ENCODE data around the gene FARS2. TPM values are rescaled to one million over a fixed set of nuclear protein-coding genes. Genes with fewer than 3 reads are reported as not detected.

FARS2 gene
- polyA plus RNA-seq, 3 donors: 12.2 to 21.6 (median 17.7) TPM

DNA sequence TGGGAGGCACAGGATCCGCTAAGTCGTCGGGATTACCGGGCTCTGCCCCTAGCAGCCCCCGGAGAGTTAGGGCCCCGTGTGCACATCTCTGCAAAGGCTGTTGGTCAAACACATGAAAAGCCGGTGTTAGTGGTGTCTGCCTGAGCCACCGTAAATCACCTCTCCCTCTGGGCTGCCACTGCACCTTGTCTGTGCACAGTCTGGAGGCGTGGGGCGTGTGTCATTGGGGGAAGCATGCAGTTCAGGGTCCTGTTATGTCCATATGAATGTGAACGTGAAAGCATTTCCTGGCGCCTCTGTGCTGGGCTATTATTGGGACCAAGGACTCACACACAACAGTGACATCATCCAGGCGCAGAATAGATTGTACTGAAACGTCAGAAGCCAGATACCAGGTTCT is 439.9 kb downstream of the FARS2 start:
- no peak overlapping the region for H3K4me3 Mint-ChIP-seq
- no peak overlapping the region for H3K9ac ChIP-seq (ENCODE audit: insufficient read depth, low read length, poor library complexity, severe bottlenecking)
- intact Hi-C loops (cut with micrococcal nuclease): loop anchor here in 1 of 2 donors (5.0 kb wide), 1 partner anchor 44 kb away; no protein-coding TSS in a partner anchor
- H3K27me3 ChIP-seq (ENCODE audit: control insufficient read depth in 2 of 2, insufficient read depth in 2 of 2, low read length in 2 of 2): no peaks in the 10 kb centered on the region
- H3K4me1 Mint-ChIP-seq: peaks cover 44% of the 10 kb centered on the region
- H3K4me1 ChIP-seq (ENCODE audit: control insufficient read depth in 1 of 2, insufficient read depth in 2 of 2, low read length in 2 of 2): peaks cover 30 to 48% of the 10 kb centered on the region in 2 donors
- no peak for TF ChIP-seq CTCF (IDR thresholded peaks at IDR 0.05)
- H3K27me3 Mint-ChIP-seq (ENCODE audit: low read depth in 3 of 3): peaks cover 0 to 2% (median 0%) of the 10 kb centered on the region in 3 donors
- peaks cover 0 to 7% (median 4%) of the 10 kb centered on the region in 7 donors for H3K9me3 Mint-ChIP-seq
- peaks cover 9 to 15% of the 10 kb centered on the region in 2 donors for H3K36me3 Mint-ChIP-seq
- no peaks in the 10 kb centered on the region for H4K20me1 ChIP-seq (ENCODE audit: insufficient read depth, low read length)
- whole genome bisulfite sequencing (ENCODE audit: insufficient coverage): 95% methylated on average over 13 of the region's 14 CpGs
- no peak overlapping the region for H2AFZ ChIP-seq (ENCODE audit: insufficient read depth, low read depth, low read length, poor library complexity, severe bottlenecking)
- peaks cover 0 to 4% of the 10 kb centered on the region in 2 donors for H3K9me3 ChIP-seq (replicated peaks in 1 of 2; ENCODE audit: control insufficient read depth in 1 of 2, insufficient read depth in 1 of 2, low read length in 2 of 2)
- no peak overlapping the region for H3K4me2 ChIP-seq (replicated peaks; ENCODE audit: extremely low read depth, low read length, poor library complexity, severe bottlenecking)
- H3K27ac ChIP-seq (ENCODE audit: low read depth in 1 of 2, low read length in 2 of 2): no peak overlapping the region
- H3K4me3 ChIP-seq (replicated peaks in 1 of 3; ENCODE audit: low read depth in 2 of 3, low read length in 3 of 3): no peak overlapping the region
- no peak overlapping the region for H3K27ac Mint-ChIP-seq
- DNase-seq: no peak
- H3K79me2 ChIP-seq (ENCODE audit: insufficient read depth, low read length): no peaks in the 10 kb centered on the region
- H3K36me3 ChIP-seq (replicated peaks in 1 of 2; ENCODE audit: control insufficient read depth in 1 of 2, insufficient read depth in 2 of 2, low read length in 2 of 2): no peaks in the 10 kb centered on the region

- 80% methylated on average over 1 of the region's 3 CpGs for WGBS (ENCODE audit: insufficient coverage)
- H3K27ac ChIP-seq (ENCODE audit: low read depth in 1 of 2, low read length in 2 of 2): no peak overlapping the region
- no peaks in the 10 kb centered on the region for H3K27me3 Mint-ChIP-seq (ENCODE audit: low read depth in 3 of 3)
- intact Hi-C loops (cut with micrococcal nuclease): loop anchor here in 1 of 2 donors (5.0 kb wide), 1 partner anchor 47 kb away; no protein-coding TSS in a partner anchor
- H3K27ac Mint-ChIP-seq: no peak overlapping the region
- no peak overlapping the region for H3K4me3 ChIP-seq (replicated peaks in 1 of 3; ENCODE audit: low read depth in 2 of 3, low read length in 3 of 3)
- no peaks in the 10 kb centered on the region for H3K9me3 ChIP-seq (replicated peaks in 1 of 2; ENCODE audit: control insufficient read depth in 1 of 2, insufficient read depth in 1 of 2, low read length in 2 of 2)
- no peak overlapping the region for H3K4me3 Mint-ChIP-seq
- H3K4me1 ChIP-seq (ENCODE audit: control insufficient read depth in 1 of 2, insufficient read depth in 2 of 2, low read length in 2 of 2): peaks cover 4 to 16% of the 10 kb centered on the region in 2 donors
- H3K9me3 Mint-ChIP-seq: peaks cover 0 to 4% (median 0%) of the 10 kb centered on the region in 7 donors
- no peaks in the 10 kb centered on the region for H4K20me1 ChIP-seq (ENCODE audit: insufficient read depth, low read length)
- H3K4me2 ChIP-seq (replicated peaks; ENCODE audit: extremely low read depth, low read length, poor library complexity, severe bottlenecking): no peak overlapping the region
- no peak overlapping the region for H2AFZ ChIP-seq (ENCODE audit: insufficient read depth, low read depth, low read length, poor library complexity, severe bottlenecking)
- peaks cover 19% of the 10 kb centered on the region for H3K4me1 Mint-ChIP-seq
- no peaks in the 10 kb centered on the region for H3K36me3 ChIP-seq (replicated peaks in 1 of 2; ENCODE audit: control insufficient read depth in 1 of 2, insufficient read depth in 2 of 2, low read length in 2 of 2)
- no peaks in the 10 kb centered on the region for H3K27me3 ChIP-seq (ENCODE audit: control insufficient read depth in 2 of 2, insufficient read depth in 2 of 2, low read length in 2 of 2)
- no peaks in the 10 kb centered on the region for H3K79me2 ChIP-seq (ENCODE audit: insufficient read depth, low read length)
- peaks cover 10 to 16% of the 10 kb centered on the region in 2 donors for H3K36me3 Mint-ChIP-seq
- TF ChIP-seq CTCF (IDR thresholded peaks at IDR 0.05): no peak
- DNase-seq: no peak
- no peak overlapping the region for H3K9ac ChIP-seq (ENCODE audit: insufficient read depth, low read length, poor library complexity, severe bottlenecking)
Observed at GRCh38 chr6:5704708-5705107, 443.4 kb downstream of the FARS2 start.

Data from CD14-positive monocyte (primary cell).